A549 treated with Hydrocortisone at 1 μM for 4 hours (cell line): ENCODE data around the gene MYORG. TPM values are rescaled to one million over a fixed set of nuclear protein-coding genes. Genes with fewer than 3 reads are reported as not detected.

Source experiments
- total RNA-seq: library from RNA; stranded (reverse); fragments of 200-300 nt; extraction: Qiagen RNA extraction; gene quantifications from 5 replicates; pipeline ENCODE4 v1.2.3, GENCODE V29; 2022

Gene MYORG
- total RNA-seq: 4.3 to 7.3 TPM (median 6.4 TPM) in 5 replicates

DNA sequence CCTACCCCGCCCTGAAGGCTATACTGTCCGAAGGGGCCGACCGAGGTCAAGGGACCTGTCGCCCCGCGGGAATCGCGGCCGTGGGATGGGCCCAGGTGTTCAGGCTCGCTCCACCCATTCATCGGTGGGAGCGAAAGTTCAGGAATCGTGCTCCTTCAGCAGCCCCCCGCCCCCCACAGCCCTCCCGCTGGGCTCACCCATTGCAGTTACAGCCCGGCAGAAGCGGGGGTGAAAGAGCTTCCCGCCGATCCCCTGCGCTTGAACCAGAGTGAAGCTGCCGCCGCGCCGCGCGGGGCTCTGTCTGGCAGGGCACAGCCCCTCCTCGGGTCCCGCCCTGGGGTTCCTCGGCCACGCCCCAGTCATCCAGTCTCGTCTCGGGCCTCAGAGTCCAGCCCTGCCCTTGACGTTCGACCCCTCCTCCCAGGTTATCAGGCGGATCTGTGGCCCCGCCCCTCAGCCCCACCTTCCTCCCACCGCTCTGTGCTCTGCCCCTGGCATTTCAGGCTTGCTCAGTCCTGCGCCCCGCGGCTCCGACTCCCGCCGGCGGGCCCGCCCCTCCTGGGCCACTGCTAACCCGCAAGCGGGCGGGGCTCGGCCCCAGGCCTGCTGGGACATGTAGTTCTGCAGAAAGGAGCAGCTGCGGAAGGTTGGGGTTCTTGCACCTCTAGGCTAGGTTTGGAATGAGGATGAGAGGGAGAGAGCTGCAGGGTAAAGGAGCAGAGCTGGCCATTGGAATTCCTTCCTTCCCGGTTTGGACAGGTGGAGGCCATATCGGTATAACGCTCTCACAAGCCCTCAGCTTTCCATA is at the start of gene MYORG:
Gene MYORG (minus strand): TSS at position 303 of the 808 bp plus-strand sequence. CDS start 3,955 bp downstream, outside the sequence.

DNA sequence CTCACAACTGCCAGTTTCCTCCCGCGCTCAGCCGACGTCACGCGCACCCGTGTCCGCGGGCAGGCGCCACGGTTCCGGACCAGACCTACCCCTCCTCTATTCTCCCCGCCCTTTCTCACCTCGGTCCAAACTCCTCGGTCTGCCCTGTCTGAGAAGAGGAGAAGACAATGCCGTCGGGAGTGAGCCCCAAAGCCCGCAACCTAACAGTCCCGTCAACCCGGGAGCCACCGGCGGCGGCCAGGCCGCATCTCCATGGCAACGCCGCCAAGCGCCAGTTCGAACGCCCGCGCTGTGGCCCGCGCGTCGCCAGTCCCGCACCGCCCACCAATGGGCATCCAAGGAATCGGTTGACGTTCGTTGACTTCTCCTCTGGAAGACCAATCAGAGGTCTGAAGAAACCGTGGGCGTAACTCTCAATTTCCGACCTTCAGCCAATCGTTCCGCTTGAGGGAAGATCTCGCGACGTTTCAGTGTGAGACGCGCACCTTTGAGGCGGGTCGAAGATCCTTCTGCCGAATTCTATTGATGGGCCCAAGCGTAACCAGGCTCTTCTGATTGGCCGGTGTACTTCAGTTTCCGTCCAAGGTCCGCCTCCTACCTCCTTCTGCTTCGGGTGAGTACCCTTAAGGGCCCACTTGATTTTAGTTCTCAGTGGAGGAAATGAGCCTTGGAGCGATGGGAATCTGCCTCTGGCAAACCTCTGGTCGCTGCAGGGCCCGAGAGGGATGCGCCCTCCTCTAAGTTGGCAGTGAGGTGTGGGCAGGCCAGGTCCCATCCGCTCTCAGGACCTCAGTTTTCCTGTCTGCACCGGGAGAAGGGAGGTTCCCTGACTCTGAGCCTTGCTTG is 47.5 kb downstream of the MYORG start, which contains the start of the genes KIF24 and NUDT2:
Gene KIF24 (minus strand): TSS at position 282 of the 846 bp plus-strand sequence. CDS start 17,922 bp downstream, outside the sequence.
Gene NUDT2 (plus strand): TSS at position 583 of the 846 bp plus-strand sequence. CDS start 9,471 bp downstream, outside the sequence.

Other genes with a start within 250 kb of the MYORG start
- 45.7 to 59.4 TPM (median 52.6 TPM) in 5 replicates for gene UBAP1, start 197.9 kb downstream of the MYORG start, total RNA-seq
- gene KIF24, start 47.6 kb downstream of the MYORG start, total RNA-seq: 3.0 to 3.5 TPM (median 3.3 TPM) in 5 replicates
- gene NUDT2, start 47.3 kb downstream of the MYORG start, total RNA-seq: 23.2 to 24.9 TPM (median 23.5 TPM) in 5 replicates
- 14.6 to 17.4 TPM (median 16.9 TPM) in 5 replicates for gene FAM219A, start 81.7 kb upstream of the MYORG start, total RNA-seq
- gene DNAI1, start 81.9 kb upstream of the MYORG start, total RNA-seq: 0.13 to 0.61 TPM (median 0.22 TPM) in 4 of 5 replicates, not detected in the other
- gene ENHO, start 146.1 kb upstream of the MYORG start, total RNA-seq: 0.88 to 2.5 TPM (median 1.9 TPM) in 5 replicates
- gene CNTFR, start 212.8 kb upstream of the MYORG start, total RNA-seq: 0.07 to 0.17 TPM (median 0.14 TPM) in 5 replicates
- 37.9 to 48.2 TPM (median 46.7 TPM) in 5 replicates for gene RPP25L, start 235.2 kb upstream of the MYORG start, total RNA-seq
- 90.1 to 118 TPM (median 112 TPM) in 5 replicates for gene DCTN3, start 243.6 kb upstream of the MYORG start, total RNA-seq